Renal cortex interstitium (tissue), 11 donors: ENCODE measurements around the gene PSMD13. TPM values are rescaled to one million over a fixed set of nuclear protein-coding genes. Genes with fewer than 3 reads are reported as not detected.
A peak's percentile ranks its signal among the peaks of the same experiment; 100 is the strongest.
"Not testable (repeated sequence)": the region's sequence is repeated elsewhere in the genome, so short reads cannot be mapped to it uniquely, and the experiment has no call there.

Experiments
- DNase-seq, 11 donors: peaks; one replicate each; pipeline ENCODE4 v3.0.0-alpha.2; 2013; ENCODE audit warnings: low read depth in 9 of 11, low spot score in 4 of 11; ENCODE audit errors: extremely low read depth in 1 of 11
- polyA plus RNA-seq, 3 donors: library from polyadenylated mRNA; unstranded; fragments of 120-200 nt; gene quantifications; one replicate each; pipeline ENCODE4 v1.2.1, GENCODE V29; 2013; ENCODE audit not compliant: insufficient read length in 3 of 3

PSMD13 gene
- polyA plus RNA-seq, 3 donors: 132 to 155 (median 152) TPM

DNA sequence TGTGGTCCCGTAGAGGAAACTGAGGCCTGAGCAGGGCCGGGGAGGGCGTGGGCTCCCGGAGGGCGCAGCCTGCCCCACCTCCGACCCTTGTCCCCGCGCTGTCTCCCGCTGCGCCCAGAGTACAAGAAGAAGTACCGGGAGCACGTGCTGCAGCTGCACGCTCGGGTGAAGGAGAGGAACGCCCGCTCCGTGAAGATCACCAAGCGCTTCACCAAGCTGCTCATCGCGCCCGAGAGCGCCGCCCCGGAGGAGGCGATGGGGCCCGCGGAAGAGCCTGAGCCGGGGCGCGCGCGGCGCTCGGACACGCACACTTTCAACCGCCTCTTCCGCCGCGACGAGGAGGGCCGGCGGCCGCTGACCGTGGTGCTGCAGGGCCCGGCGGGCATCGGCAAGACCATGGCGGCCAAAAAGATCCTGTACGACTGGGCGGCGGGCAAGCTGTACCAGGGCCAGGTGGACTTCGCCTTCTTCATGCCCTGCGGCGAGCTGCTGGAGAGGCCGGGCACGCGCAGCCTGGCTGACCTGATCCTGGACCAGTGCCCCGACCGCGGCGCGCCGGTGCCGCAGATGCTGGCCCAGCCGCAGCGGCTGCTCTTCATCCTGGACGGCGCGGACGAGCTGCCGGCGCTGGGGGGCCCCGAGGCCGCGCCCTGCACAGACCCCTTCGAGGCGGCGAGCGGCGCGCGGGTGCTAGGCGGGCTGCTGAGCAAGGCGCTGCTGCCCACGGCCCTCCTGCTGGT, 43.4 kb downstream of the PSMD13 start:
- peak in 1 of 11 donors; percentile 47 for DNase-seq

DNA sequence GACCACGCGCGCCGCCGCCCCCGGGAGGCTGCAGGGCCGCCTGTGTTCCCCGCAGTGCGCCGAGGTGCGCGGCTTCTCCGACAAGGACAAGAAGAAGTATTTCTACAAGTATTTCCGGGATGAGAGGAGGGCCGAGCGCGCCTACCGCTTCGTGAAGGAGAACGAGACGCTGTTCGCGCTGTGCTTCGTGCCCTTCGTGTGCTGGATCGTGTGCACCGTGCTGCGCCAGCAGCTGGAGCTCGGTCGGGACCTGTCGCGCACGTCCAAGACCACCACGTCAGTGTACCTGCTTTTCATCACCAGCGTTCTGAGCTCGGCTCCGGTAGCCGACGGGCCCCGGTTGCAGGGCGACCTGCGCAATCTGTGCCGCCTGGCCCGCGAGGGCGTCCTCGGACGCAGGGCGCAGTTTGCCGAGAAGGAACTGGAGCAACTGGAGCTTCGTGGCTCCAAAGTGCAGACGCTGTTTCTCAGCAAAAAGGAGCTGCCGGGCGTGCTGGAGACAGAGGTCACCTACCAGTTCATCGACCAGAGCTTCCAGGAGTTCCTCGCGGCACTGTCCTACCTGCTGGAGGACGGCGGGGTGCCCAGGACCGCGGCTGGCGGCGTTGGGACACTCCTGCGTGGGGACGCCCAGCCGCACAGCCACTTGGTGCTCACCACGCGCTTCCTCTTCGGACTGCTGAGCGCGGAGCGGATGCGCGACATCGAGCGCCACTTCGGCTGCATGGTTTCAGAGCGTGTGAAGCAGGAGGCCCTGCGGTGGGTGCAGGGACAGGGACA, 44.1 kb downstream of the PSMD13 start:
- DNase-seq: no peak

DNA sequence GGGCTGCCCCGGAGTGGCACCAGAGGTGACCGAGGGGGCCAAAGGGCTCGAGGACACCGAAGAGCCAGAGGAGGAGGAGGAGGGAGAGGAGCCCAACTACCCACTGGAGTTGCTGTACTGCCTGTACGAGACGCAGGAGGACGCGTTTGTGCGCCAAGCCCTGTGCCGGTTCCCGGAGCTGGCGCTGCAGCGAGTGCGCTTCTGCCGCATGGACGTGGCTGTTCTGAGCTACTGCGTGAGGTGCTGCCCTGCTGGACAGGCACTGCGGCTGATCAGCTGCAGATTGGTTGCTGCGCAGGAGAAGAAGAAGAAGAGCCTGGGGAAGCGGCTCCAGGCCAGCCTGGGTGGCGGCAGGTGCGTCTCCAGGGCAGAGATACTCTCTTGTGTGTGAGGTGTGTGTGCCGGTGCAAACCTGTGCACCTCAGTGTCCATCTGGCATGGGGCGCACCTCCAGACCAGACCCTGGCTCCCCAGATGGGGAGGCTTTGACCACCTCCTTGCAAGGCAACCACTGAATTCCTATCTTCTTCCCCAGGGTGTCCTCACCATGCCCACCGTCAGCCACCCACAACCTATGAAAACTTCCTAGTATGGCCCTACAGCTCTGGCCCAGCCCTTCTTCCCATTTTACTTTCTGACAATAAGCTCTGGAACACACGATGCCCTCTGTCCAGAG, 44.8 kb downstream of the PSMD13 start:
- DNase-seq: no peak

DNA sequence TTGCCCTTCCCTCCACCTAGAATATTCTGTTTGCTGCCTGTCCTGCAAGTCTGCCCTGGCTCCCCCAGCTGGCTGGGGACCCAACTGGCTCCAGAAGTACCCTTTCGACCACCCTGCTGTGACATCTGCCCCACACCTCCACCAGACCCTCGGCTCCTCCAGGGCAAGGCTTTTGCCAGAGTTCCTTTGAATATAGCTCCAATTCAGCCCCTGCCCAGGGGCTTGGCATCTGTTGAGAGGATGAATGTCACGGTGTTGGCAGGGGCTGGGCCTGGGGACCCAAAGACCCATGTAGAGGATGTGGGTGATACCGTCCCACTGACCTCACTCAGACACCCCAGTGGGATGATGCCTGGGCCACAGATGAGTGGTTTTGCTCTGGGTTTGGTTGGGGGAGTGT, 45.4 kb downstream of the PSMD13 start:
- DNase-seq: no peak

DNA sequence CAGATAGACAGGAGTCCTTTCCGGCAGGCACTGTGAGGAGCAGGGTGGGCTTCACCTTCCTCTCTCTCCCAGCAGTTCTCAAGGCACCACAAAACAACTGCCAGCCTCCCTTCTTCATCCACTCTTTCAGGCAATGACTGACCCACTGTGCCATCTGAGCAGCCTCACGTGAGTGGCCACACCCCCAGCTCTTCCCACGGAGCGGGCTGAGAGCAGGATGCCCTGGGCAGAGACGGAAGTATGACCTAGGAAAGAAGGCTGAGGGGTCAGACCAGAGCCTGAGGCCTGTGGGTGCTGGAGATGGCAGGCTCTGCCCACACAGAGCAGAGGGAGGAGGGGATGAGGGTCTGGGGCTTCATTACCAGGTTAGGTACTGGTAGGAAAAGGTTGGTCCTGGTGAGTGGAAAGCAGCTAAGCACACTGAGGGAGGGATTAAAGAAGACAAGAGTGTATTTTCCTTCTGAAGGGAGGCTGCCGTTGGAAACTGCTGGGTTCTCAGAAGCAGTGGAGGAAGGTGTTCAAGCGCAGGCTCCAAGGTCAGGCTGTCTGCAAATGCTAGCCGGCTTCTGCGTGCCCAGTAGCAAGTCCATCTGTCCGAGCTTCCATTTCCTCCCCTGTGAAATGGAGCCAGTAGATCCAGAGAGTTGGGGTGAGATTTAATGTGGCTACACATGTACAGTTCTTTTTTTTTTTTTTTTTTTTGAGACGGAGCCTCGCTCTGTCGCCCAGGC, 46.0 kb downstream of the PSMD13 start:
- DNase-seq: no peak

DNA sequence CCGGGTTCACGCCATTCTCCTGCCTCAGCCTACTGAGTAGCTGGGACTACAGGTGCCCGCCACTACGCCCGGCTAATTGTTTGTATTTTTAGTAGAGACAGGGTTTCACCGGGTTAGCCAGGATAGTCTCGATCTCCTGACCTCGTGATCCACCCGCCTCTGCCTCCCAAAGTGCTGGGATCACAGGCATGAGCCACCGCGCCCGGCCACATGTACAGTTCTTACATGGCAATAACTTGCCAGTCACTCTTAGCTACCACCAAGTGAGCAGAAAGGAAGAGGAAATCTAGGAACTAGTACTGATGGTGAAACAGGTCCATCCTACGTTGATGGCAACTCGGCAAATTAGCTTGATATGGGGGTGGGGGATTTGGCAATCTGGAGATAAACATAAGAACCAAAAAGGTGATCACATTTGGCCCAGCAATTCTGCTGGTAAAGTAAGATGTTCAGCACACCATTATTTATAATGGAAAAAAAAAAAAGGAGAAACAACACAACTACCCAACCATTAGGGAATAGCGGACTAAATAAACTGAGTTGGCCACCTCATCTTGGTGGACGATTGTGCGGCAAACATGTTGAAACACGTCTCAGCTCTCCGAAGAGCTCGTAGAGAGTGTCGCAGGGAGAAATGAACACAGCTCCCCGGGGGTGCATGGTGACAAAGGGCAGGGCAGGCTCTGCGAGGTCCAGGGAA, 46.8 kb downstream of the PSMD13 start:
- no peak for DNase-seq

DNA sequence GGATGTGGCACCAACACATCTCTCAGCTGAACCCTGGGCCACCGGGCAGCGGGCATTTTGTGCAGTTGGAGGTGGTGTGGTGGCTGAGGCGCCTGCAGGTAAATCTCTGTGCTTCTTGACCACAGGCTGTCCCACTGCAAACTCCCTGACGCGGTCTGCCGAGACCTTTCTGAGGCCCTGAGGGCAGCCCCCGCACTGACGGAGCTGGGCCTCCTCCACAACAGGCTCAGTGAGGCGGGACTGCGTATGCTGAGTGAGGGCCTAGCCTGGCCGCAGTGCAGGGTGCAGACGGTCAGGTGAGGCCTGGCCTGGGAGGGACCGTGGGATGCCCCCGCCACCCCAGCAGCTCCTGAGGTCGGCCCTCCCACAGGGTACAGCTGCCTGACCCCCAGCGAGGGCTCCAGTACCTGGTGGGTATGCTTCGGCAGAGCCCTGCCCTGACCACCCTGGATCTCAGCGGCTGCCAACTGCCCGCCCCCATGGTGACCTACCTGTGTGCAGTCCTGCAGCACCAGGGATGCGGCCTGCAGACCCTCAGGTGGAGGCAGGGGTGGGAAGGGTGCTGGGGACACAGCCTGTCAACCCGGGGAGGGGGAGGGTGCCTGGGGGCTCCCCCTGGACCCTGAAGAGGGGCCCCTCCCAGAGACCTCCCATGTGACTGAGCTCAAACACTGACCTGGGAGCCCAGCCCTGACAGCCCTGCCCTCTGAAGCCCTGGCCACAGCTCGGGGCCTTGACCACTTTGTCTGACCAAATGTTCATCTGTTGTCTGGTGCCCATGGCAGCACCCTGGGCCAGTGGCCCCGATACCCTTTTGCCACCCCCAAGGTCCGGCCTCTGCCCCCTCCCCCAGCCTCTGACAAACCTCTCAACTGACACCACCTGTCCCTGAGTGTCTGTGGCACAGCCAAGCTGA, 47.6 kb downstream of the PSMD13 start:
- DNase-seq: peak in 4 of 11 donors; percentile 44 to 55 (median 52)

DNA sequence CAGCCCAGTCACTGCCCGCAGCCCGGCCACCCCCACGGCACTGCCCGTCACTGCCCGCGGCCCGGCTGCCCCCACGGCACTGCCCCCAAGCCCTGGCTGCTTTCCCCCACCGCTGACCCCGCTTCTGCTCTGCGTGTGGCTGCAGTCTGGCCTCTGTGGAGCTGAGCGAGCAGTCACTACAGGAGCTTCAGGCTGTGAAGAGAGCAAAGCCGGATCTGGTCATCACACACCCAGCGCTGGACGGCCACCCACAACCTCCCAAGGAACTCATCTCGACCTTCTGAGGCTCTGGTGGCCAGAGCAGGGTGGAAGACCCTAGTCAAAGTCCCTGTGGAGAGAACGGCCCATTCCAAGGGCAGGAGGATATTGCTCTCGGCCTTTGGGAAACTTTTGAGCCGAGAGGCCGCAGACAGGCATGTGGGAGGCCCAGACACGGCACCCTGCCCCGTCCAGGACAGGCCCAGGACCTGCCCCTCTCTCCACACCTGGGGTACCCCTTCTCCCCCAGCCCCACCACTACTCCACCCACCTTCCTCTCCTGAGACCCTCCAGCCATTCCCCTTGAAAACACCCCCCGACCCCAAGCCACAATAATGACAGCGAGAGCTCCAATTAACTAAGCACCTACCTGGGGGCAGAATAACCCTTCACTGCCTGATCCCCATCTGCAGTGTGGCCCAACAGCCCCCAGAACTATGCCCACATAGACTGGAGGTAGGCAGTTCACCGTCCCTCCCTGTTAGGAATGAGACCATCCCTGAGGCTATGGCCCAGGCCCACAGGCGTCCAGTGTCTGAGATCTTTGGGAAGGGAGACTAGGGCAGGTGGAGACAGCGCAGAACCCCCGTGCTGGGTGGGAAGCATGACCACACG, 48.5 kb downstream of the PSMD13 start:
- DNase-seq: no peak

DNA sequence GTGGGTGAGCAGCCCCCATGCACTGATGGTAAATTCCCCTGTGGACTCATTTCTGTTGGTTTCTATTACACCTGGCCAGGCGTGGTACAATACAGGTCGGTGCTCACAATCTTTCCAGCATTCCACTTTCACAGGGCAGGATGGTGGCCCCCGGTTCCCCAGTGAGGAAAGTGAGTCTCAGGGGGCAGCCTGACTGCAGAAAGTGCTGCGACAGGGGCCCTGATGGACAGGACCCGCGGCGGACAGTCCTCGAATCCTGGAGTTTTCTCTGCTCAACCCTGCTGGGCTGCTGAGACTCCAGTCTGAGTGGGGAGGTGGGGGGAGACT, 49.1 kb downstream of the PSMD13 start:
- DNase-seq: no peak

DNA sequence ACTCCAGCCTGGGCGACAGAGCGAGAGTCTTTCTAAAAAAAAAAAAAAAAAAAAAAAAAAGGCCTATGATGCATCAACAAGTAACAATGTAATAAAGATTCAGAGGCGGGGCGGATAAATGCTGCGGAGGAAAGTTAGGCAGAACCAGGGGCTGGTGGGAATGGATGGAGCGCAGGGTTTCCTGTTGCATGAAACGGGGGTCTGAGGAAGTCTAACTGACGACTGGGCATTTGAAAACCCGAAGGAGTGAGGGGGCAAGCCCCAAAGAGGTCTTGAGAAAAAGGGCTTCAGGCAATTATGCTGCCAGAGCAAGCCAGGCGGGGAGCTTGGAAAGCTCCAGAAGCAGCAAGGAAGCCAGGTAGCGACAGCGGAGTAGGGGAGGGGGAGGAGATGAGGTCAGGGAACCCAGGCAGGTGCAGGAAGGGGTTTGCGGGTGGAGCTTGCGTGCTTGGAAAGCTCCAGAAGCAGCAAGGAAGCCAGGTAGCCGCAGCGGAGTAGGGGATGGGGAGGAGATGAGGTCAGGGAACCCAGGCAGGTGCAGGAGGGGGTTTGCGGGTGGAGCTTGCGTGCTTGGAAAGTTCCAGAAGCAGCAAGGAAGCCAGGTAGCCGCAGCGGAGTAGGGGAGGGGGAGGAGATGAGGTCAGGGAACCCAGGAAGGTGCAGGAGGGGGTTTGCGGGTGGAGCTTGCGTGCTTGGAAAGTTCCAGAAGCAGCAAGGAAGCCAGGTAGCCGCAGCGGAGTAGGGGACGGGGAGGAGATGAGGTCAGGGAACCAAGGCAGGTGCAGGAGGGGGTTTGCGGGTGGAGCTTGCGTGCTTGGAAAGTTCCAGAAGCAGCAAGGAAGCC, 50.4 kb downstream of the PSMD13 start:
- not testable (repeated sequence) for DNase-seq

DNA sequence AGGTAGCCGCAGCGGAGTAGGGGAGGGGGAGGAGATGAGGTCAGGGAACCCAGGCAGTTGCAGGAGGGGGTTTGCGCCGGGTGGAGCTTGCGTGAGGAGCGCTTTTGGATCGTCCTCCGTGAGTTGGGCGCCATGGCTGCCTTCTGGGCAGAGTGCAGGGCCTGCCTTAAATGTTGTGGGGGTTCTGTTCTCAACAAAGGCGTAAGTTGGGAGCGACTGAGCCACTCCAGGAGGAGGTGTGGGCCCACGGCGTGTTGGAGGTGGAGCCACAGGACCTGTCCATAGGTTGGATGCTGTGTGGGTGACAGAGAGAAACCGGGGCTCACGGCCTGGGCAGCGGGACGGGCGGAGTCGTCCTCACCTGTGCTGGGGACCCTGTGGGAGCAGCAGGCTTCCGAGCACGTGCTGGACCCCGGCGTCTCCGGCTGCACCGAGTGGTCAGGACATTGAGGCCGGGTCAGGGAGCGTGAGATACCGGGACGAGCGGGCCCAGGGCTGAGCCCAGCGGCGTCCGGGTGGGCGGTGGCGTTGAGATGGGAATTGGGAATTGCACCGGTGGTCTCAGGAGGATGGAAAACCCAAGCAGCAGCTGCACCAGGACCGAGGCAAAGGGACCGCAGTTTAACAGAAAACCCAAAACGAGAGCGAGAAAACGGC, 51.2 kb downstream of the PSMD13 start:
- DNase-seq: no peak

DNA sequence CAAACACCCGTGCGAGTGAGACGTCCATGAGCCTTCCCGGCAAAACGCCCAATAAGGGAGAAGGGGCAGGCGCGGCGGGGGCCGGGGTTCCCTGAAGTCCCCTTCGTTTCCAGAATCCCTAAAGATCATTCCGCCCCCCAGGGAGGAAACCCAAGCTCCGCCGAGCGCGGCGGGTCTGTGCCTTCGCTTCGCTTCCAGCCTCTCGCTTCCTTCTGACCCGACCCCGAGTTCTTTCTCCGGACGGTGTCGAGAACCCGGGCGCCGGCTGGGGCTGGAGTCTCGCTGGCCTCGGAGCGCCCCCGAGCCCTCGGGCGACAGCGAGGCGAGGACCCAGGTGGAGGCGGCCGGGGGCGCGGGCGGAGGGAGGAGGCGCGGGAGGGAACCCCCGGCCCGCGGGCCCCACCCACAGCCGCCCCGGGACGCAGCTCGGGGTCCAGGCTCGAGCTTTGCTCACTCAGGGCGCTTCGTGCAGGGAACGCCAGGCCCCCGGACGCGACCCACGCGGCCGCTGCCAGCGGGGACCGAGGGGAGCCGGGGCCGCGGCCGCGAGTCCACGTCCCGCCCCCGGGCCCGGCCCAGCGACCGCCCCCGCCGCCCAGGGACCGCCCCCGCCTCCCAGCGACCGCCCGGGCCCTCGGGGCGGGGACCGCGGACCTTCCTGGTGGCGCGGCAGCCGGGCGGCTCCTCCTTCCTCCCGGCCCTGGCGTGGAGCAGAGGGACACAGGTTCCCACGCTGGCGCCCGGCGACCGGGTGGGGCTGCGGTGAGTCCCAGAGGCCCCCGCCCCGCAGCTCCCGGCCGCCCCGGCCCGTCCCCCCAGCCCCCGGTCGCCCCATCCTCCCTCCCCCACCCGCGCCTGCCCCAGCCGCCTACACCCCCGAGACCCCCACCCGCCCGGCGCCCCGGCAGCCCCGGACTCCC, 52.0 kb downstream of the PSMD13 start, which contains the start of gene PGGHG:
PGGHG (plus strand) TSS at position 649 of the 920 bp plus-strand sequence. CDS start 691 bp downstream, outside the sequence.
- DNase-seq: peak in 2 of 11 donors; percentile 46 to 49

DNA sequence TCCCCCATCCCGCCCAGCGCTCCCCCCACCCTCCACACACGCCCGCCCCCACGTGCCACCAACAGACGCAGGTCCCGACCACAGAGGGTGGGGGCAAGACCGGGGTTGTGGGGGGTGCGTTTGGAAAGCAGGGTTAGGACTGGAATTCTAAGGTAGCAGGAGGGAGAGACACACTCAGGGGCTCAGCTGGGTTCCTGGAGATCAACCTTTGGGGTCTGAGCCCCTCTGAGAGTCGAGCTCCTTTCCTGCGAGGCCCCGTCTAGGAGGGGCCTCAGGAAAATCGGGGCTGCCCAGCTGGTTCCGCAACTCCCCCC, 52.6 kb downstream of the PSMD13 start:
- DNase-seq: no peak

DNA sequence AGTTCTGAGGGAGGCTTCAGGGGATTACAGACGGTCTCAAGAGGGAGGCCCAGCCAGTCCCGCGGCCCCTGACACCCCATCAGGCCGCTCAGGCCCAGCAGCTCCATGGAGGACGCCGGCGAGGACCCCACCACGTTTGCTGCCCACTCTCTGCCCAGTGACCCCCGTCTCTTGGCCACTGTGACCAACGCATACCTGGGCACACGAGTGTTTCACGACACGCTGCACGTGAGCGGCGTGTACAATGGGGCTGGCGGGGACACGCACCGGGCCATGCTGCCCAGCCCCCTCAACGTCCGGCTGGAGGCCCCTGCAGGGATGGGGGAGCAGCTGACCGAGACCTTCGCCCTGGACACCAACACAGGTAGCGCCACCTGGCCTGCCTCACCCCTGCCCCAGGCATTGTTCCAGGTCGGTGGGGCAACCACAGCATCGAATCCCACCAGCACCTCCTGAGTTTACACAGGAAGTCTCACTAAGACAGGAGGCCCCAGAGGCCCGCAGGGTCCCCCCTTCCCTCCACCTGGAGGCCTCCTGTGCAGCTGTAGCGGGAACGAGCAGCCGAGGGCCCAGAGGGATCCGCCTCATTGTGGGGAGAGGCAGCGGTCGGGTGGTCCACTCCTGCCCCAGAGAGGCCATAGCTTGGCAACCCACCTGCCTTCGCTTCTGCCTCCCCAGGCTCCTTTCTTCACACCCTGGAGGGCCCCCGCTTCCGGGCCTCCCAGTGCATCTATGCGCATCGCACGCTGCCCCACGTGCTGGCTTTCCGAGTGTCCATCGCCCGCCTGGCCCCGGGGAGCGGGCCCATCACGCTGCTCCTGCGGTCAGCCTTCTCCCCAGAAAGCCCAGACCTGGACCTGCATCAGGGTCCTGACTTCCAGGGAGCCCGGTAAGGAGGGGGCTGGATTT, 53.2 kb downstream of the PSMD13 start:
- DNase-seq: no peak
